ENCODE results near the gene SEC24C.
"Not testable (repeated sequence)": the region's sequence is repeated elsewhere in the genome, so short reads cannot be mapped to it uniquely, and the experiment has no call there.

Gene SEC24C

DNA sequence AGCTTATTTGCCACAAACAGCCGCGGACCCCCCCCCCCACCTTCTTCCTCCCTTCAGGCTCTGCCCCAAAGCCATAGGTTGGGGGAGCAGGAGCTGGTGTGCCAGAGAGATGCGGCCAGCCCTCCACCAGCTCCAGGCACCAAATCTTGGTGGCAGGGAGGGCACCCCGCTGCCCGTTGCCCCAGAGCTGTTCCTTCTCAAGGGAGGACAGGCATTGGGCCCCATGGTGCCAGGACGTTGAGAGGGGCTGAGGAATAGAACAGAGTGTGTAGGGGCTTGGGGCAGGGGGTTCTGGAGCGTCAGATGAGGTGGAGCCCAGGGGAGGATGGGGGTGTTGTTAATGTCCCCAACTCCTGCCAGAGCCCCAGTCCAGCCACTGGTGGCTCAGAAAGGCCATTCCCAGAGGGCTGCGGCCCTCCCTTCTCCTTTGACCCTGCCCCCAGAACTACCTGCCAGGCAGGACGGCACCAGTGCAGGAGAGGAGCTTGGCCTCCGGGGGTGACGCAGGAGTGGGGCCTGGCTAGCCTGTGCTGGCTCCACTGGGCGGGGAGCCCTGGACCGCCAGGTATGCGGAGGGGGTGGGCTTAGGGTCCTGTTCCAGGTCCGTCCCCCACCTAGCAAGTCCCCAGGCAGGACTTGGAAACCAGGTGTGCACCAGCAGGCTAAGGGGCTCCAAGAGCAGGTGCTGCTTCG lies 10.0 kb upstream of the SEC24C start:
- TF ChIP-seq, protein P1, sequence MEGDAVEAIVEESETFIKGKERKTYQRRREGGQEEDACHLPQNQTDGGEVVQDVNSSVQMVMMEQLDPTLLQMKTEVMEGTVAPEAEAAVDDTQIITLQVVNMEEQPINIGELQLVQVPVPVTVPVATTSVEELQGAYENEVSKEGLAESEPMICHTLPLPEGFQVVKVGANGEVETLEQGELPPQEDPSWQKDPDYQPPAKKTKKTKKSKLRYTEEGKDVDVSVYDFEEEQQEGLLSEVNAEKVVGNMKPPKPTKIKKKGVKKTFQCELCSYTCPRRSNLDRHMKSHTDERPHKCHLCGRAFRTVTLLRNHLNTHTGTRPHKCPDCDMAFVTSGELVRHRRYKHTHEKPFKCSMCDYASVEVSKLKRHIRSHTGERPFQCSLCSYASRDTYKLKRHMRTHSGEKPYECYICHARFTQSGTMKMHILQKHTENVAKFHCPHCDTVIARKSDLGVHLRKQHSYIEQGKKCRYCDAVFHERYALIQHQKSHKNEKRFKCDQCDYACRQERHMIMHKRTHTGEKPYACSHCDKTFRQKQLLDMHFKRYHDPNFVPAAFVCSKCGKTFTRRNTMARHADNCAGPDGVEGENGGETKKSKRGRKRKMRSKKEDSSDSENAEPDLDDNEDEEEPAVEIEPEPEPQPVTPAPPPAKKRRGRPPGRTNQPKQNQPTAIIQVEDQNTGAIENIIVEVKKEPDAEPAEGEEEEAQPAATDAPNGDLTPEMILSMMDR (conservative IDR thresholded peaks at IDR 0.05), result no peak
- TF ChIP-seq ZFX (IDR thresholded peaks at IDR 0.05), result no peak

DNA sequence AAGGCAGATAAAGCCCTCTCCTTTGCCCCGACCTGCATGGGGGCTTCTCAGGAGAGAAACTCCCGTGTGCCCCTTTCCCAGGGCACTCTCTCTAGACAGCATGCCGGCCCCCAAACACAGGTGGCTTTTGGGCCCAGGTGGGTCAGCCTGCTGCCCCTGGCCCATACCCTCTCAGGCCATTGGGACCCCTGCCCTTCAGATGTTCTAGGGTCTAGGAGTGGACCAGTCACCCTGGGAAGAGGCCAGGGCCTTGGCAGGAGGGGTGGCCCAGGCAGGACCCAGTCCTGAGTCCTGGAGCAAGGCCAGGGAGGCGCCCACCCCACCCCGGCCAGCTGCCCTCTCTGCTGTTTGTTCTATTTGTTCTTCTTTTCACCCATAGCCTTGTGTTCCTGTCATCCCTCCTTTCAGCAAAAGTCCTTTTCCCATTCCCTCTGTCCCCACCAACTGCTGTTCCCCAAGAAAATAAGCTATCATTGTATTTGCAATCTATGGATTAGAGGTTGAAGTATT lies 9.3 kb upstream of the SEC24C start:
- H3K27ac ChIP-seq, result no peak overlapping the region

More for the DNA sequence above, 10.0 kb upstream of the SEC24C start:
- H3K27ac ChIP-seq, result no peak overlapping the region

DNA sequence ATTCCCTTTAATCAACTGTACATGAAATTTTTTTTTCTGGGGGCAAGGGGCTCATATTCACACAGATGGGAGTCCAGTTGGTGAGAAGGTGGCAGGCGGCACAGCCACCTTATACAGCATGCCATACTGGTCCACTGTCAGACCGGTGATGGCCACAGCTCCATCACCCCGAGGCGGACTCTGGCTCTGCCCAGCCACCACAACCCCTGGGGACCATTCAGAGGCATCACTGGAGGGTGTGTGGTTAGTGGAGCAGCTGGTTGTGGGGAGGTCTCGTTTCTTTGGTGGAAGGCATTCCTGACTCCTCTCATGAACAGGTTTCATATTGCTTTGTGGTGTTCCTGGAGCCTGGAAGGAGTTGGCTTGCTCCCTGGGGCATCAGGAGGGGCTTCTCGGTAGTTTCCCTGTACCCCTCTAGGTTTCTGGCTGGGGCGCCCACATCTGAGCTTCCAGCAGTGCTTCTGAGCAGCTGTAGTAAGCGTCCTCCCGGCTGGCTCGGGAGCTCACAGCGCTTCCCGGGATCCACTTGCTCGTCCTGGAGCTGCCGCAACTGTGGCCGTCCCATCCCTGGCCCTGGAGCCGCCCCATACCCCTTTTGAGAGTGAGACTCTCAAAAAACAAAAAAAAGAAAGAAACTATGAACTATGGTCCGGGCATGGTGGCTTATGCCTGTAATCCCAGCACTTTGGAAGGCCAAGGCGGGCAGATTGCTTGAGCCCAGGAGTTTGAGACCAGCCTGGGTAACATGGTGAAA lies 3.5 kb upstream of the SEC24C start:
- not testable (repeated sequence) for H3K27ac ChIP-seq

More for the DNA sequence above, 9.3 kb upstream of the SEC24C start:
- TF ChIP-seq, protein P1 (conservative IDR thresholded peaks at IDR 0.05), result no peak
- no peak for TF ChIP-seq ZFX (IDR thresholded peaks at IDR 0.05)

DNA sequence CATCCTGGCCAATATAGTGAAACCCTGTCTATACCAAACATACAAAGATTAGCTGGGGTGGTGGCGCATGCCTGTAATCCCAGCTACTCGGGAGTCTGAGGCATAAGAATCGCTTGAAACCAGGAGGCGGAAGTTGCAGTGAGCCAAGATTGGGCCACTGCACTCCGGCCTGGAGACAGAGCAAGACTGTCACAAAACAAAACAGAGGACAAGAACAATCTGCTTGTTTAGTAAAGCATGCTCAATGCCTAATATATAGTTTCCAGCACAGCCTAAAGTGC lies 1.8 kb upstream of the SEC24C start:
- no peak for TF ChIP-seq ZFX (IDR thresholded peaks at IDR 0.05)
- TF ChIP-seq, protein P1 (conservative IDR thresholded peaks at IDR 0.05), result no peak
- peak overlapping the region; percentile 18; the same call in 1 of the 2 replicates for H3K27ac ChIP-seq

DNA sequence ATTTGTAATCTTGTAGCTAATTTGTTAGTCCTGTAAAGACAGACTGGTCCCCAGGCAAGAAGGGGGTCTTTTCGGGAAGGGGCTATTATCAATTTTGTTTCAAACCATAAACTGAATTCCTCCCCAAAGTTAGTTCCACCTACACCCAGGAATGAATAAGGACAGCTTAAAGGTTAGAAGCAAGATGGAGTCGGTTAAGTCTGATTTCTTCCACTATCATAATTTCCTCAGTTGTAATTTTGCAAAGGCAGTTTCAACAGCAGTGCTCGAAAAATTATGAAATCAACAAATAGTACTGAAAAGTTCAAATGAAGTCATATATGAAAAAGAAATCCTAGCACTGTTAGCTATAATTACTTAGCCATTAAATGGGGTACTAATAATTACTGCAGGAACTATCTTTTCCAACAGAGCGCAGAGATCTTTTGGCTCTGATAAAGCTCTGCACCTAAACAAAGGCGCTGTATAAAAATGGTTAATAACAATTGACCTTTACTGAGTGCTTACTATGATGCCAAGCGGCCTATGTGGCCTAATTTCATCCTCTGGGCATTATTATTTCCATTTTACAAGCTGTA lies 756 bp upstream of the SEC24C start:
- H3K27ac ChIP-seq, result peak overlapping the region; percentile 92
- no peak for TF ChIP-seq ZFX (IDR thresholded peaks at IDR 0.05)
- TF ChIP-seq, protein P1 (conservative IDR thresholded peaks at IDR 0.05), result no peak

DNA sequence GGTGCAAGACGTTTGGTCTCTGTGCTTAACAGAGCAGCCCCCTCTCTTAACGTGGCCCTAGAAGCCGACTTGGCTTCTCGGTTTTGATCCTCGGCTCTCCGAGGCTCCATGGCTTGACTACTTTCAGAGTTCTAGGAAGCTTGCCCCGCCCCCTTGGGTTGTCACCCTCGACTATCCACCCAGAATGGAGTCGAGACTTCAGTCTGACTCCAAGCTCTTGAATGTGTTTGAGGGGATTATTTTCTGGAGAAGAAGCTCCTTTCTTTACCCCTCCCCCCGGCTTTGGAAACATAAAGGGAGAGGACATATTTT lies 448 bp downstream of the SEC24C start:
- peak overlapping the region; percentile 92 for H3K27ac ChIP-seq
- TF ChIP-seq, protein P1 (conservative IDR thresholded peaks at IDR 0.05), result no peak
- TF ChIP-seq ZFX (IDR thresholded peaks at IDR 0.05), result no peak

DNA sequence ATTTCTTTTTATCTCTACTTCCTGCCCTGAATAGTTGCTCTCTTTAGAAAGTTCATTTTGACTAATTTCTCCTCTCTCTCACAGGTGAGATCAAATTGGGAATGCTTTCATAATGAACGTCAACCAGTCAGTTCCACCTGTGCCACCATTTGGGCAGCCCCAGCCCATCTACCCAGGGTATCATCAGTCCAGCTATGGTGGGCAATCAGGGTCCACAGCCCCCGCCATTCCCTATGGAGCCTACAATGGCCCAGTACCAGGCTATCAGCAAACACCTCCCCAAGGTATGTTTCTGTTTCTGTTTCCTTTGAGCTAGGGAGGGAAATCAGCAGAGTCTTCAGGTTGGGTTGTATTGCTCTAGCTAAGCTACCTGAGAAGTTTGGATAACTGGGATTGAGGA lies 2.5 kb downstream of the SEC24C start:
- no peak overlapping the region for H3K27ac ChIP-seq
- TF ChIP-seq, protein P1 (conservative IDR thresholded peaks at IDR 0.05), result no peak
- TF ChIP-seq ZFX (IDR thresholded peaks at IDR 0.05), result no peak

All from C4-2B (cell line).